GF-D8 (cell line): ENCODE results near the gene EIF5A2.
"Not testable (repeated sequence)": the region's sequence is repeated elsewhere in the genome, so short reads cannot be mapped to it uniquely, and the experiment has no call there.

Experiments used
- DNase-seq: peaks from one replicate; lab custom pipeline; 2025; lab: John Stamatoyannopoulos, UW

EIF5A2 gene

DNA sequence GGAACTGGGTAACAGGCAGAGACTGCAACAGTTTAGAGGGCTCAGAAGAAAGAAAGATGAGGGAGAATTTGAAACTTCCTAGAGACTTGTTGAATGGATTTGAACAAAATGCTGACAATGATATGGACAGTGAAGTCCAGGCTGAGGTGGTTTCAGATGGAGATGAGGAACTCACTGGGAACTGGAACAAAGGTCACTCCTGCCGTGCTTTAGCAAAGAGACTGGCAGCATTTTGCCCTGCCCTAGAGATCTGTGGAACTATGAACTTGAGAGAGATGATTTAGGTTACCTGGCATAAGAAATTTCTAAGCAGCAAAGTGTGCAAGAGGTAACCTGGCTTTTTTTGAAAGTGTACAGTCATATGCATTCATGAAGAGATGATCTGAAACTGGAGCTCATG is 11.7 kb downstream of the EIF5A2 start:
- no peak for DNase-seq

DNA sequence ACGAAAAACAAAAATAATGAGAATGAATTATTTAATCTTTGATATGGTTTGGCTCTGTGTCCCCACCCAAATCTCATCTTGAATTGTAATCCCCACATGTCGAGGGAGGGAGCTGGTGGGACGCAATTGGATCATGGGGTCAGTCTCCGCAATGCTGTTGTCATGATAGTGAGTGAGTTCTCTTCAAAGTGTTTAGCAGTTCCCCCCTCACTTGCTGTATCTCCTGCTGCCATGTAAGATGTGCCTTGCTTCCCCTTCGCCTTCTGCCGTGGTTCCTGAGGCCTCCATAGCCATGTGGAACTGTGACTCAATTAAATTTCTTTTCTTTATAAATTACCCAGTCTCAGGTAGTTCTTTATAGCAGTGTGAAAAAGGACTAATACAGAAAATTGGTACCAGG is 12.1 kb downstream of the EIF5A2 start:
- not testable (repeated sequence) for DNase-seq

DNA sequence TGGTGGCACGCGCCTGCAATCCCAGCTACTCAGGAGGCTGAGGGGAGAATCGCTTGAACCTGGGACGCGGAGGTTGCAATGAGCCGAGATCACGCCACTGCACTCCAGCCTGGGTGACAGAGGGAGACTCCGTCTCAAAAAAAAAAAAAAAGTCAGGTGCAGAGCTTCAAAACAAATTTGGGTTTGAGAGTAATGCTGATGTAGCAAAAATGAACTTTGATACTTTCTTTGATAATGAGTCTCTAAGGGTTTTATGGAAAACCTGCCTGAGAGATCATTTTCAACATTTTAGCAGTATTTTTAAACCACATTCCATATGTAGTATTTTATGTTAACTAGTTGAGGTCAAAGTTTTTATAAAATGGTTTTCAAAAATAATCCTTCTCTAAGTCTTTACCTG is 14.5 kb downstream of the EIF5A2 start:
- no peak for DNase-seq

DNA sequence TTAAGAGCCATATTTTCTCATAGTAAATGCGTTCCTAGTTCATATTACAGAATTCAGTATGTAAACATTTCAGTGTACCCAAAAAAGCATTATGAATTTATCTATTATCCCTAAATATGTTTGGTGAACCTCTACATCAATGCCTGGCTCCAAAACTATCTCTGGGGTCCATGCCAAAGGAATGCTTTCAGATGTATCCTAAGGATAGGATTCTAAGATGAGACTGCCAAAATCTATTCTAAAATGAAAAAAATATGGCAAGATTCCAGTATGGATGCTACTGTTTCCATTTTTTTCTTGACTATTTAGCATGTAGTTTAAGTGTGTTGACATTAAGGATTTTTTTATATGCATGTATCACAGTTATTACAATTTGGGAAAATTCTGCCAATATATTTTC is 18.8 kb downstream of the EIF5A2 start:
- DNase-seq = no peak

DNA sequence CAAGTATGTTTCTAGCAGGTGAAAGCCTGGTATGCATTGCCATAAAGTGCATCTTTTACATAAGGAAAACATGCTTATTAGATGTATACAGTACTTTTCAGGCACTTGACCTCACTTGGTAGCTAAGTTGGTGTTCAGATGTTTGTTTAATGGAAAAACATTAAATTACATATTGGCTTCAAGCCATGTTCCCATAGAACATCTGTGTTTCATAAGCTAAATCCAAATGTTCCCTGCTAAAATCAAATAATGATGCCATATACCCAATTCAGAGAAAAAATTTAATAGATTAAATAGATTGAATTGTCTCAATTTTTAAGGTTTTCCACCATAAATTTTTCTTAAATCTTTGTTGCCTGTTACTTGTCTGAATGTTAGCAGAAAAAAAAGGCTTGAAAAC is 19.3 kb downstream of the EIF5A2 start:
- DNase-seq = no peak

DNA sequence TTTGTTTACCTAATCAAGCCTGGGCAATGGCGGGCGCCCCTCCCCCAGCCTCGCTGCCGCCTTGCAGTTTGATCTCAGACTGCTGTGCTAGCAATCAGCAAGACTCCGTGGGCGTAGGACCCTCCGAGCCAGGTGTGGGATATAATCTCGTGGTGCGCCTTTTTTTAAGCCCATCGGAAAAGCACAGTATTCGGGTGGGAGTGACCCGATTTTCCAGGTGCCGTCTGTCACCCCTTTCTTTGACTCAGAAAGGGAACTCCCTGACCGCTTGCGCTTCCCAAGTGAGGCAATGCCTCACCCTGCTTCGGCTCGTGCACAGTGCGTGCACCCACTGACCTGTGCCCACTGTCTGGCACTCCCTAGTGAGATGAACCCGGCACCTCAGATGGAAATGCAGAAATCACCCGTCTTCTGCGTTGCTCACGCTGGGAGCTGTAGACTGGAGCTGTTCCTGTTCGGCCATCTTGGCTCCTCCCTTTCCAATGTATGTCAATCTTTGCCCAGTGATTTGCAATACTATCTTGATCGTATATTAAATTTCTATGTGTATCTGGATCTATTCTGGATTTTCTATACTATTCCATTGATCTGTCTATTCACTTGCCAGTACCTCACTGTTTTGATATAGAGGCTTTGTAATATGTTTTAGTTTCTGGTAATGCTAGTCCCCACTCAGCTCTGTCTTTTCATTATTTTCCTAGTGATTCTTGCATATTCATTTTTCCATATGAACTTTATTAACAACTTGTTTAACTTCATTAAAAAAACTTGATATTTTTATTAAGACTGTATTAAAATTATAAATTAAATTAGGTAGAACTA is 24.1 kb downstream of the EIF5A2 start:
- DNase-seq = not testable (repeated sequence)

DNA sequence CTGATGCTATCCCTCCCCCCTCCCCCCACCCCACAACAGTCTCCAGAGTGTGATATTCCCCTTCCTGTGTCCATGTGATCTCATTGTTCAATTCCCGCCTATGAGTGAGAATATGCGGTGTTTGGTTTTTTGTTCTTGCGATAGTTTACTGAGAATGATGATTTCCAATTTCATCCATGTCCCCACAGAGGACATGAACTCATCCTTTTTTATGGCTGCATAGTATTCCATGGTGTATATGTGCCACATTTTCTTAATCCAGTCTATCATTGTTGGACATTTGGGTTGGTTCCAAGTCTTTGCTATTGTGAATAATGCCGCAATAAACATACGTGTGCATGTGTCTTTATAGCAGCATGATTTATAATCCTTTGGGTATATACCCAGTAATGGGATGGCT is 29.7 kb downstream of the EIF5A2 start:
- not testable (repeated sequence) for DNase-seq

DNA sequence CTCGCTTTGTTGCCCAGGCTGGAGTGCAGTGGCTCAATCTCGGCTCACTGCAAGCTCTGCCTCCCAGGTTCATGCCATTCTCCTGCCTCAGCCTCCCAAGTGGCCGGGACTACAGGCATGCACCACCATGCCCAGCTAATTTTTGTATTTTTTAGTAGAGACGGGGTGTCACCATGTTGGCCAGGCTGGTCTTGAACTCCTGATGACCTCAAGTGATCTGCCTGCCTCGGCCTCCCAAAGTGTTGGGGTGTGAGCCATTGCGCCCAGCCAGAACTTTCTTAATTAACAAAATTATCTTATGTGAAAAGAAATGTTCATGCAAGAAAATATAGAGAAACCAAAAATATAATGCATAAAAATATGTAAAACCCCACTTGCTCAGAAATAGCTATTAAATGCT is 31.1 kb downstream of the EIF5A2 start:
- DNase-seq = not testable (repeated sequence)

DNA sequence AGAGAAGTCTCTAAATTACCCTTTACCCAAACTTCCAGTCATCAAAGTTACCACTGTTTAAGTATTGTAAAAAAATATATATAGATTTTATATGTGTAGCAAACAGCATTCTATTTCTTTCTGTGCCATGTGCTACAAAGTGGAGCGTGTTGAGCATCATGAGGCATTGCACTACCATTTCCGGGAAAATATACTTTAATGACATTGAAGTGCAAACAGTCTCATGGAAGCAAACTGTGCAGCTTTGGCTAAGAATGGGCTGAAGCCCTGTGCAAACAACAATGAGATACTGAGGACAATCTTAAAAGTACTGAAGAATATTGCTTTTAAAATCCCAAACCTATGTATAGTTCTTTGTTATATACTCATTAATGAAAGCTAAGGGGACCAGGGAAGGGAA is 31.9 kb downstream of the EIF5A2 start:
- no peak for DNase-seq

DNA sequence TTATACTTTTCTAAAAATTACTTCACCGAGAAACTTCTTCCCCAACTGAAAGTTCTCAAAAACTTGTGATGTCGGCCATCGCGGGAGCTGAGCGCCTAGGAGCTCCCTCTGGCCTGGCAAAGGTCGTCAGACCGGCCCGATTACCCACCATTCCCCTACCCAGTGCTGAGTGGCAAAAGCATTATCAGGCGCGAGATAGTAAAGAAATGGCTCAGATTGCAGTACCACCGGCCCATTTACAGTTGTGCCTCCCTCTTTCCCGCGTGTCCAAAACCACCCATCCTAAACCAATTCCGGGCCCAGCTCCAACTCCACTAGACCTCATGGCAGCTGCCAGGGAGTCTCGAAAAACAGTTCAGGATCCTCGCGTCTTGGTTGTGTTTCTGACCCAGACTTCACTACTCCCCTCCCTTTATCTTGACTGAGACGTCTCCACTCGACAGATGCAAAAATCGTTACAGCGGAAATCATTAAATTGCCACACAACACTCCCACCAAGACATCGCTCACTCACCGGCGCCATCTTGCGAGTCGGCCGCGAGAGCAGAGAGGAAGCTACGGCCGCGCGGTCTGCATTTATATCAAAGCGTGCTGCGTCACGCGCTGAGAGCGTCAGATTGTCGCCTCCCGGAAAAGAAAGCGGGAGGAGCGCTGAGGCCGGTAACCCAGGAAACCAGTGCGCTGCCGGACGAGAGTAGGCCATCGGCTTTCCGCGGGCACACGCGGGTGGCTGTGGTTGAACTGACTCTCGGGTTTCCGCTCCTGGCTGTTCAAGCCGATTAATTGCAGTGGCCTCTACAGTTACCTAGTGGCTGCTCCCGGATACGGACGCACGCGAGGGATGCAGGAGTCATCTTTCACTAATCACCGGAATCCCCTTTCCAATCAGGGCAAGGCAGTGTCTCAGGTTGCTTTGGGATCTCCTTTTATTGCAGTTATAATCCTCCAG is 38.5 kb downstream of the EIF5A2 start, which contains the start of gene RPL22L1:
Gene RPL22L1 (minus strand): TSS at position 551 of the 949 bp plus-strand sequence. CDS start 28 bp downstream, at position 523.
- DNase-seq = no peak

DNA sequence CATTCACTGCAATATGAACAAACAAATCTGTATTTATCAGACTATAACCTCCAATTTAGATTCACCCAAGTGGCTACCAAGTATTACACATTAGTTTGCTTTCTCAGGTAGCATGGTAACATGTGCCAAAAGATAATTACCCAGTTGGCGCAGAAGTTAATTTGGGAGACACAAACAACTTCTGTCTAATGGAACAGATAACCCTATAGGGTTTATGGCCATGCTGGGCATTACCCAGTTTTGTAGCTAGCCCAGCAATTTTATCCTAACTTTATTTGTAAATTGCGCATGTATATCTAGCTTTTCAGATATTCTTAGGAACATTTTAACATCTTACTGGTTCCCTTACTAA is 39.2 kb downstream of the EIF5A2 start:
- no peak for DNase-seq

DNA sequence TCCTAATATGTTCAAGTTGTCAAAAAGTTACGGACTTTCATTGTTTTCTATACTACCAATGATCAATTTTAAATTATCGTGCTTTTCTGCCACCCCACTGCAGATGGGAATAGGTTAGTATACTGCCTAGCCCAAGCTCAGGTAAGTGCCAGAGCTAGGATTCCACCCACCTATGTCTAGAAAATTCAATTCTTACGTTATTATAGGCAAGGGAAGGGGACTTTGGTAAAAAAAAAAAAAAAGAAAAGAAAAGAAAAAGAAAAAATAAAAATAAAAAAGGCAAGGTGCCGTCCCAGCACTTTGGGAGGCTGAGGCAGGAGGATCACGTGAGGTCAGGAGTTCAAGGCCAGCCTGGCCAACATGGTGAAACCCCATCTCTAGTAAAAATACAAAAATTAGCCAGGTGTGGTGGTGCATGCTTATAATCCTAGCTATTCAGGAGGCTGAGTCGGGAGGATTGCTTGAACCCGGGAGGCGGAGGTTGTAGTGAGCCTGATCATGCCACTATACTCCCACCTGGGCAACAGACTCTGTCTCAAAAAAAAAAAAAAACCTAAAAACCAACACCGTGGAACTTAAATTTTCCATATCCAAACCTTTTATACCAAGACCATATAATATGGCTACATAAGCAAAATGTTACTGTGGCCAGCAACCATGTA is 39.7 kb downstream of the EIF5A2 start:
- DNase-seq = no peak

DNA sequence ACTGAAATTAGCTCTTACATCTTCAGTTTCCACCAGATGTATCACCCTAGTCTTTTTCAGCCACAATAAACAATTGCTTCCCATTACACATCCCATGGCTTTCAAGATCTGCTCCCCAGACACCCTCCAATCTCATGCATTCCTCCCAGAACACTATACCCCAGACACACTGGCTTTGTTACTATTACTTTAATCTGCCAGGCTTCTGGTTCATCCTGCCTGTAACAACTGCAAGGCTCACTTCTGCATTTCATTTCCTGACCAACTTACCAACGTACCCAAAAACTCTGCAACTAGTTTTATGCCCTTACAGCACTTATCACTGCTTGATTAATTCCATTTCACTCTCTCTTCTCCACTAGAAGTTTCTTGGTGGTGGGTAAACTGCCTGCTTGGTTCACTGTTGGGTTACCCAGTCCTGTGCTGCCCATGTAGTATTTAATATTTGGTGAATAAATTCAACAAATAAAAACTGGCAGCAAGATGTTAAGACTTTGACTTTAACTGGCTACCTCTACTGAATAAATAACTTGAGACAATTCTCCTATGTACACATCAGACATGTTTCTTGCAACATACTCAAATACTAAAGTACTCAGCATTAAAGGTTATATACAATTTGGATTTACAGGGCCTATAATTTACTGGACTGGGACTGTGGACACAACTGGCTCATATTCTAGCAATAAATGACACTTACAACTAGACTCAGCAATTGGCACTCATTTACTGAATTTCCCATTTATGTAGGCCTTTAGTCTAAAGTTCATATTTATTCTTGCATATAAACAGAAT is 41.1 kb downstream of the EIF5A2 start:
- no peak for DNase-seq

DNA sequence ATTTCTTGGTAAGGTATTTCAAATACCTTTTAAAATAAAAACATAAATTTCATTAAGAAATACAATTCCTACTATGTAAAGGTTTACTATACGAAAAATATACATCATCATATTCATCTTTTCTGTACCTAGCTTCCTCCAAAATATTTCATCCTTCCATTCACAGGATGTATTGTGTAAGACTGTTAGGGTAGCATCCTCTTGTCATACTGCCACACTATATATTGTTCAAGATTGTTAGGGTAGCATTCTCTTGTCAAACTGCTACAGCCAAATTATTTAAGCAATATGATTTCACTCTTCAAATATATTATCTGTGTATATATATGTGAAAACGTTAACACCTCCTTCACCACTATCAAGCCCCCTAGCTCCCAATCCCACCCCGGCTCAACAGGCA is 41.9 kb downstream of the EIF5A2 start:
- no peak for DNase-seq

DNA sequence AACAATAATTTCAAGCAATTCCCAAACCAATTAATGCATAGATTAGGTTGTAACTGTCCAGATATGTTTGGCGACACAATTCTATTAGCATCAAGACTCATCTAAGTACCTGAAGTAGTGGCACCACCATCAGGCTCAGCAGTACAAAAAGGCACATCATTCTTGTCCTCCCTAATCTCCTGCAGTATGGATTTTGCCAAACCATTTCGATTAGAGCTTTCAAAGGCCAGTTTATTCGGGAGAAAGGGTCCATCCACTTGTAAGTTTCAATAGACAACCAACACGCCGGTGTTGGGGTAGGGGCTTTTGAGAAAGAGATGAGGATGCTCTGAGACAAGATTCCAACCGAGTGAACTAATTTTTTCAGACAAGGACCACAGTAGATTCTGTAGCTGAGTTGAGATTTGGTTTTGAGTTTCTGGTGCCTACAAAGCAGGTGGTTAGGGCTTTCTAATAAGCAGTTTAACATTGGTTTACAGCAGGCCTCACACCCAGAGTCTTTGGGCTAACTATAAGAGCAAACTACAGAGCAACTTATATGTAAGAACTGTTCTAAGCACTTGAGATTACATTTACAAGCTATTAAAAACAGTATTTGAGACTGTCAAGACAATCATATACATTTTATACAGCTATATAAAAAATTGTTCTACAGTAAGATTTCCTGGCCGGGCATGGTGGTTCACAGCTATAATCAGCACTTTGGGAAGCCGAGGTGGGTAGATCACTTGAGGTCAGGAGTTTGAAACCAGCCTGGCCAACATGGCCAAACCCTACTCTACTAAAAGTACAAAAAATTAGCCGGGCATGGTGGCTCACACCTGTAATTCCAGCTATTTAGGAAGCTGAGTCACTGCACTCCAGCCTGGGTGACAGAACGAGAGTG is 43.0 kb downstream of the EIF5A2 start:
- DNase-seq = no peak

DNA sequence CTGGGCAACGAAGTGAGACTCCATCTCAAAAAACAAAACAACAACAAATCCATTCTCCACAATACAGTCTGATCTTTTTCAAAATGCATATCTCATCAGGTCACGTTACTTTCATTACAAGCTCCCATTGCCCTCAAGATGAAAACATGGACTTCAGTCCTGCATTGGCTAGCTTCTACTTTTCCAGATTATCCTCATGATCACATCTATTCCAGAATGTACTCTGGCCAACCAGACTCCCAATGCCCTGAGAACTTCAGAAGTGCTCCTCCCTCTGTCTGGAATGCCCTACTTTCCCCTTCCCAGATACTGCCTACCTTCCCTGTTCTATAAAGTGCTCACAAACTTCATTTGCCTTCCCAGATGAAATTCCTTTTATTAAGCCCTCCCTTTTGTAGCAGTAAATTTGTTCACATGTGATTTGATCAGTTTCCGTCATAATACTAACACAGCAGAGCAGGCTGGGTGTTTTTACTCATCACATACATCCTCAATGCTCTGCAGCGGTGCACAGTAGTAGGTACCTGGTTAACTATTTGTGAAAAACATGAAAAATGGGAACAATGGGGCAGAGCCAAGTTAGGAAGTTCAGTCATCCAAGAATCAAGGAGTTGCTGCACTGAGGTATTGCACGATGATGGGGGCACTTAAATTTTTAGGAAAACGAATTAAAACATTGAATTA is 43.8 kb downstream of the EIF5A2 start:
- no peak for DNase-seq

DNA sequence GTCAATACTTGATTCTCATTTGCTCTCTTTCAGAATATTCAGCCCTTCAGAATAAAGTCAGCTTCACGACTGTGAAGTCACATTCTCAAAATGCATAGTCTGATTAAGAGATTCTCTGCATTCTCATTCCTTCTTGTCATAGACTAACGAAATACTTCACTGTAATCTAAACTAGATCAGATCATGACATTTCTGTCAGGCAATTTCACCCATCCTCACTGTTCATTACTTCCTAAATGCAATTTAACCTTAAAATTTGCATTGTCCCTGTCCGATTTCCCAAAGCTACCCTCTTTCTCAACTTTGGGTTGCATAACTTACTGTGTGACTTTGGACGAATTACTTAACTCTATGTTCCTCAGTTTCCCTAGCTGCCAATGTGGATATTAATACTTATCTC is 44.6 kb downstream of the EIF5A2 start:
- DNase-seq = no peak

DNA sequence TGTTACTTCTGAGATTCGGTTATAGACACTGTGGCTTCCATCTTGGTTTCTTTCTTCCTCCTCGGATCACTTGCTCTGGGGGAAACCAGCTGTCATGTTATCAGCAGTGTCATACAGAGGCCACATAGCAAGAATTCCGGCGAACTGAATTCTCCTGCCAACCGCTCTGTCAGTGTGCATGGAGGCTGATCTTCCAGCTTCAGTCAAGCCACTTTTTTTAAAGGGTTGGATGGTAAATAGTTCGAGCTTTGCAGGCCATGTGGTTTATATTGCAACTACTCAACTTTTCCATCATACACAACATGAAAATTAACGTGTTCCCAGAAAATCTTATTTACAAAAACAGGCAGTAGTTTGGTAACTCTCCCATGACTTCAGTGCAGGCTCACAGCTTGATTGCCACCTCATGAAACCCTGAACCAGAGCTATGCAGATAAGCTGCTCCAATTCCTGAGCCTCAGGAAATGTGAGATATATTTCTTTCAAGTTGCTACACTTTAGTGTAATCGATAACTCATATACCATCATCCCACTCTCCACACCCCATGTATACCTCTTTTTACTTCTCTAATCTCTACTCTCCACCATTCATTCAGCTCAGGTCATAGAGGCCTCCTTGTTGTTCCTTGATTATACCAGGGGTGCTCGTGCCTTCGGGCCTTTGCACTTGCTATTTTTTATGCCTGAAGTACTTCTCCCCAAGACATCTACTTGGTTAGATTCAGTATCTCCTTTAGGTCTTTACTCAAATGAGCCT is 45.6 kb downstream of the EIF5A2 start:
- DNase-seq = no peak

DNA sequence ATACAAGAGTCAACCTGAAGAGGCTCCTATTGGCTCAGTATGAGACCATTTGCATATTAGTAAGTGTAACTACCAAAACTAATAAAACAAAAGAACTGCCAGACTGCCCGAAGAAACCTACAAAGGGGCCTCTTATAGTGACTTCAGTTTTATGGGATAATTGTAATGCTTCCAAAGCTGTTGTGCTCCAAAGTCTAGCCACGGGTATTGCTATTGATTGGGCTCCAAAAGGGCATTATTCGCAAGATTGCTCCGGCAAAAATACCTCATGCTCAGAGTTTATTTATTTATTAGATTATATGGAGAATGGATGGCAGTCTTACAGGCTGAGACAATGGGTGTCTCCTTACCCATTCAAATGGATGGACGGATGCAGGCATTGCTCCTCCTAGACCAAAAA is 49.8 kb downstream of the EIF5A2 start:
- no peak for DNase-seq
